Activated naive CD4-positive, alpha-beta T cell treated with anti-CD3 and anti-CD28 coated beads, Interleukin-2, amount 50 U/mL, for 72 hours (primary cell): ENCODE results near the gene RIPOR1. TPM values are rescaled to one million over a fixed set of nuclear protein-coding genes. Genes with fewer than 3 reads are reported as not detected.

Experiments used
- total RNA-seq, 2 donors: library from RNA; stranded (reverse); gene quantifications; one replicate each; pipeline ENCODE4 v1.2.3, GENCODE V29; 2022

The RIPOR1 gene
- total RNA-seq, 2 donors from 2014 or later = 34.1 to 41.4 TPM

Other genes starting within 250 kb of the RIPOR1 start
- 10 to 100 TPM in 1 of 2 donors, 1 to 10 TPM in 1; 9.5 to 23.2 TPM for gene PLEKHG4, start 249.3 kb upstream of the RIPOR1 start, total RNA-seq
- gene KCTD19, start 202.1 kb upstream of the RIPOR1 start, total RNA-seq = 1 to 10 TPM in 1 of 2 donors, under 1 TPM in 1; 0.71 to 6.1 TPM
- 1 to 10 TPM in 1 of 2 donors, under 1 TPM in 1; 0.57 to 1.9 TPM for gene LRRC36, start 202.0 kb upstream of the RIPOR1 start, total RNA-seq
- gene TPPP3, start 135.3 kb upstream of the RIPOR1 start, total RNA-seq = not detected
- 1 to 10 TPM in 1 of 2 donors, under 1 TPM in 1; 0.23 to 2.4 TPM for gene ZDHHC1, start 112.4 kb upstream of the RIPOR1 start, total RNA-seq
- 1 to 10 TPM; 1.3 to 2.7 TPM for gene HSD11B2, start 97.7 kb upstream of the RIPOR1 start, total RNA-seq
- gene ATP6V0D1, start 47.7 kb upstream of the RIPOR1 start, total RNA-seq = 10 to 100 TPM; 20.4 to 22.5 TPM
- gene AGRP, start 45.3 kb upstream of the RIPOR1 start, total RNA-seq = under 1 TPM in 1 of 2 donors, not detected in 1; 0.64 TPM
- gene CTCF, start 33.7 kb downstream of the RIPOR1 start, total RNA-seq = 10 to 100 TPM; 51.5 to 62.1 TPM
- gene CARMIL2, start 116.3 kb downstream of the RIPOR1 start, total RNA-seq = 100 to 1,000 TPM; 133 to 180 TPM
- gene ACD, start 131.4 kb downstream of the RIPOR1 start, total RNA-seq = 10 to 100 TPM; 54.0 to 58.0 TPM
- gene PARD6A, start 132.1 kb downstream of the RIPOR1 start, total RNA-seq = 10 to 100 TPM; 10.8 to 17.6 TPM
- gene ENKD1, start 137.9 kb downstream of the RIPOR1 start, total RNA-seq = 10 to 100 TPM in 1 of 2 donors, 1 to 10 TPM in 1; 2.4 to 11.0 TPM
- gene C16orf86, start 138.0 kb downstream of the RIPOR1 start, total RNA-seq = 1 to 10 TPM; 2.0 to 2.1 TPM
- 10 to 100 TPM; 10.9 to 12.9 TPM for gene GFOD2, start 190.5 kb downstream of the RIPOR1 start, total RNA-seq